Activated T-cell treated with anti-CD3 and anti-CD28 coated beads, Interleukin-2, amount 50 U/mL, for 4 hours (primary cell): ENCODE measurements around the gene BIK. TPM values are rescaled to one million over a fixed set of nuclear protein-coding genes. Genes with fewer than 3 reads are reported as not detected.

Source experiments
- ATAC-seq, 2 donors: fragments of 200-7000 bp; cut with Tn5 transposase; one replicate each; pipeline ENCODE4 v1.10.0; 2021
- DNase-seq: peaks from one replicate; pipeline ENCODE4 v3.0.0-alpha.2; 2020
- H3K27me3 Mint-ChIP-seq: one replicate; pipeline ENCODE4 v1.8.0; 2021; ENCODE audit warnings: low read depth, mixed read lengths
- H3K36me3 Mint-ChIP-seq: one replicate; pipeline ENCODE4 v1.8.0; 2022; ENCODE audit warnings: mixed read lengths; ENCODE audit not compliant: insufficient read depth
- H3K4me1 Mint-ChIP-seq: one replicate; pipeline ENCODE4 v1.8.0; 2021; ENCODE audit warnings: low read depth, mixed read lengths
- H3K4me3 Mint-ChIP-seq: one replicate; pipeline ENCODE4 v1.8.0; 2021; ENCODE audit warnings: mild to moderate bottlenecking, moderate library complexity, mixed read lengths
- H3K9me3 Mint-ChIP-seq: one replicate; pipeline ENCODE4 v1.8.0; 2021; ENCODE audit warnings: mixed read lengths
- total RNA-seq, 3 donors: library from RNA; stranded (reverse); gene quantifications; one replicate each; pipeline ENCODE4 v1.2.1, GENCODE V29; 2021

The BIK gene
- total RNA-seq, 3 donors from 2014 or later, result 7.8 to 10.0 (median 9.9) TPM

GRCh38 chr22:43156413-43156812 lies 45.9 kb downstream of the BIK start:
- Mint-ChIP-seq H3K9me3 (no peaks in the 10 kb centered on the region), H3K4me1 (peaks cover 10% of the 10 kb centered on the region), H3K36me3 (no peaks in the 10 kb centered on the region), H3K27me3 (no peaks in the 10 kb centered on the region), H3K4me3 (no peak overlapping the region)
- no peak for ATAC-seq
- DNase-seq, result no peak

- H3K4me3 Mint-ChIP-seq, result no peak overlapping the region
- ATAC-seq (no peak), DNase-seq (no peak)
- no peaks in the 10 kb centered on the region for H3K36me3 Mint-ChIP-seq
- H3K4me1 Mint-ChIP-seq, result peaks cover 4% of the 10 kb centered on the region
- H3K9me3 Mint-ChIP-seq, result no peaks in the 10 kb centered on the region
- no peaks in the 10 kb centered on the region for H3K27me3 Mint-ChIP-seq
Measured at GRCh38 chr22:43157874-43158546, 47.5 kb downstream of the BIK start.

DNA sequence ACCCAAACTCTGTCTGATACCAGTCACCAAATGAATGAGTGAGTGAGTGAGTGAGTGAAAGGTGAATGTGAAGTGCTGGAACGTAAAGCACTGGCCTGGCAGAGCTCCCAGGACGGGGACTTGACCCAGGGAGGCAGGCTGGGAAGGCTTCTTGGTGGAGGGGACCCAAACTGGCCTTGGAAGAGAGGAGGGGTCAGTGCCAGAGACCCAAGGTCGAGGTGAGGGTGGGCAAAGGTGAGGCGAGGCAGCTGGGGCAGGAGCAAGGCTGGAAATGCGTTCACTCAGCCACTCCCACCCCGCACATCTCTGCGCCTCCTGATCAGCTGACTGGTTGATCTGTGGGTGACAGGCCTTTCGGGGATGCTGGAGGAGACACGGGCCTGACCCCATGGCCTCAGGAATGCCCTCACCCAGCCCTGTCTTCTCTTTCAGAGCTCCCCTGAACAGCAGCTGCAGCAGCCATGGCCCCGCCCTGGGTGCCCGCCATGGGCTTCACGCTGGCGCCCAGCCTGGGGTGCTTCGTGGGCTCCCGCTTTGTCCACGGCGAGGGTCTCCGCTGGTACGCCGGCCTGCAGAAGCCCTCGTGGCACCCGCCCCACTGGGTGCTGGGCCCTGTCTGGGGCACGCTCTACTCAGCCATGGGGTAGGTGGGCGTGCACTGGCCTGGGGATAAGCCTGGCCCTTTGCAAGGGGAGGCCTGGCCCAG lies 48.4 kb downstream of the BIK start:
- Mint-ChIP-seq H3K4me1 (peaks cover 2% of the 10 kb centered on the region), H3K36me3 (peaks cover under 1% of the 10 kb centered on the region), H3K27me3 (no peaks in the 10 kb centered on the region), H3K4me3 (no peak overlapping the region), H3K9me3 (no peaks in the 10 kb centered on the region)
- no peak for ATAC-seq
- DNase-seq, result no peak

GRCh38 chr22:43159484-43160178 lies 49.1 kb downstream of the BIK start:
- Mint-ChIP-seq H3K9me3 (no peaks in the 10 kb centered on the region), H3K4me1 (peaks cover 2% of the 10 kb centered on the region), H3K4me3 (no peak overlapping the region), H3K27me3 (no peaks in the 10 kb centered on the region), H3K36me3 (peaks cover 1% of the 10 kb centered on the region)
- ATAC-seq (no peak), DNase-seq (no peak)

DNA sequence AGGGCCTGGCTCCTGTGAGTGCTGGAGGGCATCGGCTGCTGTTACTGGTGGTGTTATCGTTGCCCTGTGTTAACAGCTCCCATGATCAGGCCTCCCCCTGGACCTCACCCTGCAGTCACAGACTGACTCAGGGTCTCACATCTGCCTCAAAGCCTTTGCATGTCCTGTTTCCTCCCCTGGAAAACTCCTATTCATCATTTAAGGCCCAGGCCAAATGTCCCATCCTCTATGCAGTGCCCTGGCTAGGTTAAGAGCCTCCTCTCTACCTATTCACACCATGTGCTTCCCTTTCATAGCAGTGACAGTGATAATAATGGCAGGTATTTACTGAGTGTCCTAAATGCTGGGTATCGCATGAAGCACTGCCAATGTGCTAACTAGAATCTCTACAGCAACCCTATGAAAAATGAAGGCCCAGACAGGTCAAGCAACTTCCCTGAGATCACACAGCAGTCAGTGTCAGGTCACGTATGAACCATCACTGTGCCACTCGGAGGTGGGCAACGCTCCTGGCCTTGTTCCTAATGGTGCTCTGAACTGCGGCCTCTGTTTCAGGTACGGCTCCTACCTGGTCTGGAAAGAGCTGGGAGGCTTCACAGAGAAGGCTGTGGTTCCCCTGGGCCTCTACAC lies 50.1 kb downstream of the BIK start:
- Mint-ChIP-seq H3K4me1 (peaks cover 2% of the 10 kb centered on the region), H3K4me3 (no peak overlapping the region), H3K9me3 (no peaks in the 10 kb centered on the region), H3K36me3 (peaks cover 1% of the 10 kb centered on the region), H3K27me3 (no peaks in the 10 kb centered on the region)
- DNase-seq, result no peak
- ATAC-seq, result no peak

- H3K36me3 Mint-ChIP-seq, result peaks cover 1% of the 10 kb centered on the region
- DNase-seq (no peak), ATAC-seq (no peak)
- no peaks in the 10 kb centered on the region for H3K9me3 Mint-ChIP-seq
- H3K4me1 Mint-ChIP-seq, result no peaks in the 10 kb centered on the region
- H3K27me3 Mint-ChIP-seq, result no peaks in the 10 kb centered on the region
- H3K4me3 Mint-ChIP-seq, result no peak overlapping the region
Measured at GRCh38 chr22:43162412-43163150, 52.0 kb downstream of the BIK start.

- Mint-ChIP-seq H3K4me3 (no peak overlapping the region), H3K36me3 (peaks cover 4% of the 10 kb centered on the region), H3K9me3 (no peaks in the 10 kb centered on the region), H3K4me1 (no peaks in the 10 kb centered on the region), H3K27me3 (no peaks in the 10 kb centered on the region)
- DNase-seq (no peak), ATAC-seq (no peak)
Measured at GRCh38 chr22:43163241-43163795, 52.8 kb downstream of the BIK start.

GRCh38 chr22:43164636-43165035 lies 54.1 kb downstream of the BIK start:
- peaks cover 4% of the 10 kb centered on the region for H3K36me3 Mint-ChIP-seq
- ATAC-seq, result no peak
- no peaks in the 10 kb centered on the region for H3K4me1 Mint-ChIP-seq

GRCh38 chr22:43166132-43166930 lies 55.8 kb downstream of the BIK start:
- Mint-ChIP-seq H3K9me3 (no peaks in the 10 kb centered on the region), H3K36me3 (peaks cover 8% of the 10 kb centered on the region), H3K4me3 (no peak overlapping the region), H3K4me1 (no peaks in the 10 kb centered on the region), H3K27me3 (no peaks in the 10 kb centered on the region)
- no peak for DNase-seq
- ATAC-seq, result no peak

More at GRCh38 chr22:43164636-43165035, 54.1 kb downstream of the BIK start:
- H3K27me3 Mint-ChIP-seq, result no peaks in the 10 kb centered on the region
- no peak for DNase-seq
- H3K9me3 Mint-ChIP-seq, result no peaks in the 10 kb centered on the region
- H3K4me3 Mint-ChIP-seq, result no peak overlapping the region

GRCh38 chr22:43167001-43167589 lies 56.5 kb downstream of the BIK start:
- ATAC-seq, result no peak
- Mint-ChIP-seq H3K9me3 (no peaks in the 10 kb centered on the region), H3K36me3 (peaks cover 8% of the 10 kb centered on the region), H3K4me1 (no peaks in the 10 kb centered on the region), H3K4me3 (no peak overlapping the region), H3K27me3 (no peaks in the 10 kb centered on the region)
- no peak for DNase-seq

DNA sequence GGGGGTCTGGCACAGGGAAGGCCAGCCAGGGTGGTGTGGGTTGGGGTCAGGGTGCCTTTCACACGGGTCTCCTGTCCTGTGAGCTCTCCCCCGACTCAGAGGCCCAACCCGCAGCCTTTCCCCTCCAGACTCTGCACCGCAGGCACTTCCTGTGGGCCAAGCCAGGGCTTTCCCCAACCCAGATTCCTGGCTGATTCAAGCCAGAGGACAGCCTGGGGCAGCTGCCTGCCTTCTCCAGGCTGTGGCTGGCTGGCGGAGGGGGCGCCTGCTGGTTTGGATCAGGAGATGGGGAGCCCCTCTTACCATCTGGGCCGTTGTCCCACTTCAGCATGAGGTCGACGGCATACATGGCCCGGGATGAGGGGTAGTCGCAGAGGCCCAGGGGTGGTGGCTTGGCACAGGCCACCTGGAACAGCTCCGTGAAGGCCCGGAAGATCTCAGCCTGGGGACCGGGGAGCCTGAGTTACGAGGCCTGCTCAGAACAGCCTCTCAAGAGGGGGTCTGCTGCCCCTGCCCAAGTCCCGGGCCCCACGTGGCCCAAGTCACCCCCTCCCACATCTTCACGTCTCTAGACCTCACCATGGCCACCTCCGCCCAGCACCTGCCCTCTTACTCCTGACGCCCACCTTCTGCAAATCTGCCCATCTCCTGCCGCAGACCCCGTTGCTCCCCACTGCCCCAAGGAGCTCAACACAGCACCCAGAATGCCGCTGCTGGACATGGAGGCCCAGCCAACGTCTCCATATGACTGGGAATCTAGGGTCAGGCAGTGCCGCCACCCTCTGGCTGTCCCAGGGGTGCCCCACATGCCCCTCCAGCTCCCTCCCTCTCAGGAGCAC lies 58.1 kb downstream of the BIK start:
- peaks cover 10% of the 10 kb centered on the region for H3K36me3 Mint-ChIP-seq
- ATAC-seq (no peak), DNase-seq (no peak)
- H3K9me3 Mint-ChIP-seq, result no peaks in the 10 kb centered on the region
- no peaks in the 10 kb centered on the region for H3K4me1 Mint-ChIP-seq
- no peak overlapping the region for H3K4me3 Mint-ChIP-seq
- no peaks in the 10 kb centered on the region for H3K27me3 Mint-ChIP-seq
